Mucosa of stomach (tissue), 1 donor: ENCODE results near the gene RTP3.
"Not testable (repeated sequence)": the region's sequence is repeated elsewhere in the genome, so short reads cannot be mapped to it uniquely, and the experiment has no call there.

Experiments
- H3K27me3 ChIP-seq: one replicate; pipeline ENCODE4 v1.7.0; 2013; ENCODE audit warnings: mild to moderate bottlenecking, low read length; ENCODE audit not compliant: control insufficient read depth, insufficient read depth
- H3K36me3 ChIP-seq: one replicate; pipeline ENCODE4 v1.7.0; 2013; ENCODE audit warnings: low read length; ENCODE audit not compliant: control insufficient read depth, insufficient read depth
- H3K4me1 ChIP-seq: one replicate; pipeline ENCODE4 v1.7.0; 2013; ENCODE audit warnings: mild to moderate bottlenecking, low read length; ENCODE audit not compliant: control insufficient read depth, insufficient read depth
- H3K4me3 ChIP-seq: one replicate; pipeline ENCODE4 v1.7.0; 2013; ENCODE audit warnings: low read length
- H3K9ac ChIP-seq: one replicate; pipeline ENCODE4 v1.7.0; 2013; ENCODE audit warnings: mild to moderate bottlenecking, low read length, moderate library complexity
- H3K9me3 ChIP-seq: one replicate; pipeline ENCODE4 v1.7.0; 2013; ENCODE audit warnings: mild to moderate bottlenecking, low read length, moderate library complexity; ENCODE audit not compliant: control insufficient read depth
- donor health status: Pancreatic carcinoma.

Gene RTP3

GRCh38 chr3:46517016-46517783, 19.4 kb downstream of the RTP3 start:
- Histone ChIP-seq H3K9ac (no peak overlapping the region), H3K36me3 (no peaks in the 10 kb centered on the region), H3K4me1 (no peaks in the 10 kb centered on the region), H3K4me3 (no peak overlapping the region), H3K9me3 (no peaks in the 10 kb centered on the region), H3K27me3 (no peaks in the 10 kb centered on the region)

- no peak overlapping the region for H3K9ac ChIP-seq
- H3K4me1 ChIP-seq = no peaks in the 10 kb centered on the region
- H3K4me3 ChIP-seq = no peak overlapping the region
- no peaks in the 10 kb centered on the region for H3K36me3 ChIP-seq
- no peaks in the 10 kb centered on the region for H3K9me3 ChIP-seq
- H3K27me3 ChIP-seq = no peaks in the 10 kb centered on the region
These were observed 20.0 kb downstream of the RTP3 start for GRCh38 chr3:46517784-46518181.

GRCh38 chr3:46519952-46520351, 22.2 kb downstream of the RTP3 start:
- Histone ChIP-seq H3K4me3 (no peak overlapping the region), H3K4me1 (no peaks in the 10 kb centered on the region), H3K27me3 (no peaks in the 10 kb centered on the region), H3K36me3 (no peaks in the 10 kb centered on the region), H3K9me3 (no peaks in the 10 kb centered on the region), H3K9ac (no peak overlapping the region)

GRCh38 chr3:46520531-46520930, 22.8 kb downstream of the RTP3 start:
- H3K9ac ChIP-seq = no peak overlapping the region
- H3K4me3 ChIP-seq = no peak overlapping the region
- no peaks in the 10 kb centered on the region for H3K9me3 ChIP-seq
- H3K4me1 ChIP-seq = no peaks in the 10 kb centered on the region
- H3K36me3 ChIP-seq = no peaks in the 10 kb centered on the region
- no peaks in the 10 kb centered on the region for H3K27me3 ChIP-seq

GRCh38 chr3:46521096-46521495, 23.3 kb downstream of the RTP3 start:
- no peaks in the 10 kb centered on the region for H3K9me3 ChIP-seq
- H3K36me3 ChIP-seq = no peaks in the 10 kb centered on the region
- no peaks in the 10 kb centered on the region for H3K27me3 ChIP-seq
- no peaks in the 10 kb centered on the region for H3K4me1 ChIP-seq
- no peak overlapping the region for H3K4me3 ChIP-seq
- no peak overlapping the region for H3K9ac ChIP-seq

- not testable (repeated sequence) for H3K36me3 ChIP-seq, H3K27me3 ChIP-seq, H3K9ac ChIP-seq, H3K9me3 ChIP-seq, H3K4me1 ChIP-seq, H3K4me3 ChIP-seq
These were observed 24.4 kb downstream of the RTP3 start for GRCh38 chr3:46522201-46522600.

GRCh38 chr3:46523556-46523955, 25.8 kb downstream of the RTP3 start:
- H3K4me1 ChIP-seq = no peaks in the 10 kb centered on the region

GRCh38 chr3:46524008-46524407, 26.2 kb downstream of the RTP3 start:
- H3K4me3 ChIP-seq = no peak overlapping the region
- H3K36me3 ChIP-seq = no peaks in the 10 kb centered on the region
- no peak overlapping the region for H3K9ac ChIP-seq
- H3K9me3 ChIP-seq = no peaks in the 10 kb centered on the region
- H3K27me3 ChIP-seq = no peaks in the 10 kb centered on the region
- no peaks in the 10 kb centered on the region for H3K4me1 ChIP-seq

More at GRCh38 chr3:46523556-46523955, 25.8 kb downstream of the RTP3 start:
- no peaks in the 10 kb centered on the region for H3K36me3 ChIP-seq
- no peaks in the 10 kb centered on the region for H3K9me3 ChIP-seq
- H3K27me3 ChIP-seq = no peaks in the 10 kb centered on the region
- H3K9ac ChIP-seq = no peak overlapping the region
- no peak overlapping the region for H3K4me3 ChIP-seq

- no peaks in the 10 kb centered on the region for H3K4me1 ChIP-seq
- no peak overlapping the region for H3K4me3 ChIP-seq
- H3K36me3 ChIP-seq = no peaks in the 10 kb centered on the region
These were observed 27.1 kb downstream of the RTP3 start for GRCh38 chr3:46524832-46525231.

GRCh38 chr3:46527239-46527638, 29.5 kb downstream of the RTP3 start:
- H3K9ac ChIP-seq = no peak overlapping the region
- no peak overlapping the region for H3K4me3 ChIP-seq
- no peaks in the 10 kb centered on the region for H3K36me3 ChIP-seq
- no peaks in the 10 kb centered on the region for H3K4me1 ChIP-seq
- H3K9me3 ChIP-seq = no peaks in the 10 kb centered on the region
- H3K27me3 ChIP-seq = no peaks in the 10 kb centered on the region

More at GRCh38 chr3:46524832-46525231, 27.1 kb downstream of the RTP3 start:
- no peaks in the 10 kb centered on the region for H3K9me3 ChIP-seq
- no peaks in the 10 kb centered on the region for H3K27me3 ChIP-seq
- no peak overlapping the region for H3K9ac ChIP-seq

GRCh38 chr3:46533091-46533490, 35.3 kb downstream of the RTP3 start:
- Histone ChIP-seq H3K4me1 (no peaks in the 10 kb centered on the region), H3K9ac (no peak overlapping the region), H3K36me3 (no peaks in the 10 kb centered on the region), H3K4me3 (no peak overlapping the region), H3K27me3 (no peaks in the 10 kb centered on the region), H3K9me3 (no peaks in the 10 kb centered on the region)

GRCh38 chr3:46535746-46536145, 38.0 kb downstream of the RTP3 start:
- Histone ChIP-seq H3K4me3 (no peak overlapping the region), H3K4me1 (no peaks in the 10 kb centered on the region), H3K9ac (no peak overlapping the region), H3K9me3 (no peaks in the 10 kb centered on the region), H3K27me3 (no peaks in the 10 kb centered on the region), H3K36me3 (no peaks in the 10 kb centered on the region)

GRCh38 chr3:46536758-46537157, 39.0 kb downstream of the RTP3 start:
- Histone ChIP-seq H3K9ac (no peak overlapping the region), H3K9me3 (no peaks in the 10 kb centered on the region), H3K4me1 (no peaks in the 10 kb centered on the region), H3K4me3 (no peak overlapping the region), H3K36me3 (no peaks in the 10 kb centered on the region), H3K27me3 (no peaks in the 10 kb centered on the region)
